ELR (cell line): ENCODE measurements around the gene CHMP4A.
"Not testable (repeated sequence)": the region's sequence is repeated elsewhere in the genome, so short reads cannot be mapped to it uniquely, and the experiment has no call there.

Experiments
- DNase-seq: peaks from one replicate; pipeline ENCODE4 v3.0.0-alpha.2; 2015; ENCODE audit warnings: low read depth

The CHMP4A gene

DNA sequence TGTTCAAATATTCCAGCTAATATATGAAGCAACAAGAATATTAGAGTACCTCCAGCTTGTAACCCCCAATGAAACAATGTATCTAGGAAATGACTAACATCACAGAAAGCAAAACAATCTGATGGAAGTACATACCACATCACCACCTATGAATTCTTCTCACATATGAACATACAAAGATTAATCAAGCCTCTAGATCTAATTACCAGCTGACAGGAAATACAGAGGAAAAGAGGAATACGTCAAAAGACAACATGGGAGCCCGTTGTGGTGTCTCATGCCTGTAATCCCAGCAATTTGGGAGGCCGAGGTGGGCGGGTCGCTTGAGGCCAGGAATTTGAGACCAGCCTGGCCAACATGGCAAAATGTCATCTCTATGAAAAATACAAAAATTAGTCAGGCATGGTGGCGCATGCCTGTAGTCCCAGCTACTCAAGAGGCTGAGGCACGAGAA is 11.4 kb upstream of the CHMP4A start:
- peak; percentile 91 for DNase-seq

DNA sequence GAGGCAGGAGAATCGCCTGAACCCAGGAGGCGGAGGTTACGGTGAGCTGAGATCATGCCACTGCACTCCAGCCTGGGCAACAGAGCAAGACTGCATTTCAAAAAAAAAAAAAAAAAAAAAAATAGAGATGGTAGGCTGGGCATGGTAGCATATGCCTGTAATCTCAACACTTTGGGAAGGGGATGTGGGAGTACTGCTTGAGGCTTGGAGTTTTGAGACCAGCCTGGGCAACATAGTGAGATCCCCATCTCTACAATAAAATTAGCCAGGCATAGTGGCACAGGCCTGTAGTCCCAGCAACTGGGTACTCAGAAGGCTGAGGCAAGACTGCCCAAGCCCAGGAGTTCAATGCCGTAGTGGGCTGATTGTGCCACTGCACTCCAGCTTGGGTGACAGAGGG is 9.7 kb upstream of the CHMP4A start:
- not testable (repeated sequence) for DNase-seq

DNA sequence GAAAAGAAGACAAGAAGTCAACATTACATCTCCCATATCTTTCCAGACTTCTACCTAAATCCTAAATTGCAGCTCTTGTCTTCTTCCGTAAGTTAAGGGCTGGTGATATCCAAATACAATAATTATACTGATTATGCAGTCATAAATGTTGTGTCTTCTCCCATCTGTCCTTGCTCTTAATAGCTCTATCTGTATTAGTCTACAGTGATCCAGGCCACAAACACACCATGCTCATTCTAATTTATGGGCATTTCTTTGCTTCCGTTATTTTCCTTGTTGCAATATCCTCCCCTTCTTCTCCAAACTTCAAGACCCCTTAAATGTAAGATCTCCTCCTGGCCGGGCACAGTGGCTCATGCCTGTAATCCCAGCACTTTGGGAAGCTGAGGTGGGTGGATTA is 6.2 kb upstream of the CHMP4A start:
- DNase-seq = no peak

DNA sequence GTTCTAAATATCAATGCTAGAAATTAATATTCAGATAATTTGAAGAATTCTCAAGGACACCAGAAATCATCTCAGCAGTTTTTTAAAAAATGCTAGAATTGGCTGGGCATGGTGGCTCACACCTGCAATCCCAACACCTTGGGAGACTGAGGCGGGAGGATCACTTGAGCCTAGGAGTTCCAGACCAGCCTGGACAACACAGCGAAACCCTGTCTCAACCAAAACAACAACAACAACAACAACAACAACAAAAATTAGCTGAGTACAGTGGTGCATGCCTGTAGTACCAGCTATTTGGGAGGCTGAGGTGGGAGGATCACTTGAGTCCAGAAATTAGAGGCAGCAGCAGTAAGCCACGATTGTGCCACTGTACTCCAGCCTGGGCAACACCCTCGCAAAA is 5.8 kb upstream of the CHMP4A start:
- no peak for DNase-seq

DNA sequence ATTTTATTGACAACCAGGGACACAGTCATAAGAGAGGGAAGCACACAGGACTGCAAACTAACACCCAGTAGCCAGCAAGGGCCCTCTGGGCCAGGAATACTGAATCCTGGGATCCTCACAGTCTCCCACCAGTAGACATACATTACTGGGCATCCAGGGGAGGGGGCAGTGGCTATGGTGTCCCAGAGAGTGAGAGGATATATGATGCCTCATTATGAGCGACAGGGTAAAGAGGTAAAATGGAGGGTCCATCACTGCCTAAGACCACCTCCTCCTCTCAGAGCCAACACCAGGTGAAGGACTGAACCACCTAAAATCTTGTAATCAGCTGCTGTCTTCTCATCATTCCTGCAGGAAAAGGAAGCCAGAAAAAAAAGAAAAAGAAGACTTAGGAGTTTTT is 3.6 kb upstream of the CHMP4A start:
- not testable (repeated sequence) for DNase-seq

DNA sequence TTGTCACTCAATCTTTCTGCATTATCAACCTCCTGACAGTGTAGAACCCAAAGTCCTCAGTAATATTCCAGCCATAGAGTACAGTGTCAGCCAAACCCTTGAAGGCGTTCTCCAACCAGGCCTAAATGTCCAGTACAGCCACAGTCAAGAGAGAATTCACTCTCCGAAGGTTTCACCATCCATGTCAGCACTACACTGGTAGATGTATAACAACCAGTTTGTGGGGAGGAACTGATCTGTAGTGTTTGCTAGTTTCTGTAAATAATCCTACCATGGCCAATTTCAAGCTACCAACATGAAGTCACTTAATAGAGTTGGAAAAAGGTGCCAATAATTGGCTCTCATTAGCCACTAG is 3.0 kb upstream of the CHMP4A start:
- no peak for DNase-seq

DNA sequence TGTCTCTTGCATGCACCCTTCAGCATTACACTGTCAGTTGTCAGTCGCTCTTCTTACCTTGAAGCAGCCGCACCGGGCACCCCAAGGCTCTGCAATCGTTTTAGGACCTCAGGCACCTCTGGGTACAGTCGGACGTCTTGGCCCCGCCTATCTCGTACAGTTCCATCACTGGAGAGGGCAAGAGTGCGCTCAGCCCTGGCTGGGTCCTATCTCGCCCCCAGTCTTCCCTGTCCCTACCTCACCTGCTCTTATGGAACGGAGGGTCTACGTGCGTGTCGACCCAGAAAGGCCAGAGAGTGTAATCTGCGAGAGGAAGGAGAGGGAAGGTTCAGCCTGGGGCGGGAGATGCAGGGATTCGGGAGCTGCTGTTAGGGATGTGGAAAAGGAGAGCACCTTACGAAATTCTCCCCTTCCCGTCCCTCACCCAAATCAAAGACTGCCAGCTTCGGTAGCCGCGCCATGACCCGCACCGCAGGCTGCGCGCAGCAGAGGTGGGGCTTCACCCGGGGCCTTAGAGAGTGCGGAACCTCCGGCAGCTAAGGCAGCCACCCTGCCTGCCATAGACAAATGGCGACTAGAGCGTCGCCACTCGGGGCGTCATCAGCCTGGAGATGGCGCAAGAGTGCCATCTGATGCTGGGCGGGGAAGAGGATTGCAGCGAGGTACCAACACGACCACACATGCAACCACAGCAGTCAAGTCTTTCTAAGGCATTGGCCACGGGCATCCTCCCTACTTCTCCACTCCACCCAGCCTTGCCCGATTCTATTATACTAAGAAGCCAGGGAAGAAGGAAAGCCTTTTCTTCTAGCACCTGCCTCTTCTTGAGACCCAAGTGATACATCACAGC is 2.4 kb upstream of the CHMP4A start, which contains the start of gene MDP1:
TSS of gene MDP1 (minus strand) at position 572 of the 850 bp plus-strand sequence. CDS start at position 461, 111 bp downstream.
- peak; percentile 84 for DNase-seq

DNA sequence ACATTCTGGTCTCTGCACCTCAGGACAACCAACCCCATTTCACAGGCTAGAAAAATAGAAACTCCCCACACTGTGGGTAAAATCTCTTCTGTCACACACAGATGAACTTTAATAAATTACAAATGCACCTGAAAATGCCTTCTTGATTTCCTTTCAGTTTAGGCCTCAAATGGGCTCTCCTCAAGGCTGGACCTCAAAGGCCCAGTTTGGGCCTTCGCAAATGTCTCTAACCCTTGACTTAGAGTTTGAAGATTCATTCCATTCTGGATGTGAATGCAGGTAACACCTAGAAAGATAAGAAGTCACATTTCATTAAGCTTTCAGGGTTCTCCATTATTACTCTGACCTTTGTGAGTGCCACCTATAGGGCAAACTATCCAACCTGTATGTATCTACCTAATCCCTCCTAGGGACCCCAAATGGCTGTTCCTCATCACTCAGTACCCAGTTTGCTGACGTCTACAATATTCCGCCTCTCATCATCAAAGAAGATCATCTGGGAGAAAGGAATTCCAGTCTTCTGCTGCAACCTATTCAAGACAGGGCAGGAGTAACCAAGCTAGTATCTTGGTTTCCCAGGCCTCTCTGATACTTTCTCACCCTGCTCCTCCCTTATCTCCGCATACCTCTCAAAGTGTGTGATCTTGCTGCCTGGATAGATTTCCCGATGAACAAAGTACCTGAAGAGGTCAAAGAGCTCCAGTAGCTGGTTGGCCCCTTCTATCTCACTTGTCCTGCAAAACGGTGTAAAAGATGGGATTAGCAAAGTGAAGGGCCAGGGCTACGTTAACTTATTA is 776 bp upstream of the CHMP4A start:
- no peak for DNase-seq

DNA sequence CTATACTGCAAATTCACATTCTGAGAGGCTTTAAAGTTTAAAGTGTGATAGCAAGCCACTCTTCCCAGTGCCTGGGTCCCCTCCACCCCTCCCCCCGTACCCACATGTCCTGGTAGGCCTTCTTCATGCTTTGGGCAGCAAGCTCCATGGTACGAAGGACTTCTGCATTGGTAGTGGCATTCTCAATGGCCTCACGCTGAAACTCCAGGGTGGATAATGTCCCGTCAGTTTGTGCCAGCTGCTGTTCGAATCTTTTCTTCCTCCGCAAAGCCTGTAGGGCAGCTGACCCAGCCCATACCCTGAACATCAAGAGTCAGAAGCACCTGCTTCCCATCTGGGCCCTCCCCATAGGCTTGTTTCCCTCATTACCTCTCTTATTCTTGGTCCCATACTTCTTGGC is 2.0 kb downstream of the CHMP4A start:
- no peak for DNase-seq

DNA sequence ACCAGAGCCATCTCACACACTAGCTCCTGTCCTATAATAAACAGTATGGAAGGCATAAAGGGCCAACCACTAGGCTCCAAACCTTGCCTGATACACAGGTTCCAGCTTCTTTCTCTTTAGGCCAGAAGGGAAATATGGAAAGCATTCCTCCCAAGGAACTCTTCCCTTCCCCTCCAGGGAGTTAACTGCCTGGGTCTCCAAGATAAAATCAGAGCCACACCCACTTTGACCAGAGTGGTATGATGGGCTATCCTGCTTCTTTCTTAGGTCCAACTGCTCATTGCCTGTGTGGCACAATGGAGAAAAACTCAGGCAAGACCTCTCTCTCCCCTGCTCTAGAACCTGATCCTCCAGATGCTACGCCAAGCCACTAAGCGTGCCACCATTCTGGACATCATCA is 5.7 kb downstream of the CHMP4A start:
- DNase-seq = no peak

DNA sequence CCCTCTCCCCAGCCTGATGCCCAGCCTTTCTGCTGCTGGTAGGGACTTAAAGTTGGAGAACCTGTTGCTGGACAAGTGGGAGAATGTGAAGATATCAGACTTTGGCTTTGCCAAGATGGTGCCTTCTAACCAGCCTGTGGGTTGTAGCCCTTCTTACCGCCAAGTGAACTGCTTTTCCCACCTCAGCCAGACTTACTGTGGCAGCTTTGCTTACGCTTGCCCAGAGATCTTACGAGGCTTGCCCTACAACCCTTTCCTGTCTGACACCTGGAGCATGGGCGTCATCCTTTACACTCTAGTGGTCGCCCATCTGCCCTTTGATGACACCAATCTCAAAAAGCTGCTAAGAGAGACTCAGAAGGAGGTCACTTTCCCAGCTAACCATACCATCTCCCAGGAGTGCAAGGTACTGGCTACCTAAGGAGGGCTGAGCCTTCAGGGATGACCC is 6.2 kb downstream of the CHMP4A start:
- no peak for DNase-seq

DNA sequence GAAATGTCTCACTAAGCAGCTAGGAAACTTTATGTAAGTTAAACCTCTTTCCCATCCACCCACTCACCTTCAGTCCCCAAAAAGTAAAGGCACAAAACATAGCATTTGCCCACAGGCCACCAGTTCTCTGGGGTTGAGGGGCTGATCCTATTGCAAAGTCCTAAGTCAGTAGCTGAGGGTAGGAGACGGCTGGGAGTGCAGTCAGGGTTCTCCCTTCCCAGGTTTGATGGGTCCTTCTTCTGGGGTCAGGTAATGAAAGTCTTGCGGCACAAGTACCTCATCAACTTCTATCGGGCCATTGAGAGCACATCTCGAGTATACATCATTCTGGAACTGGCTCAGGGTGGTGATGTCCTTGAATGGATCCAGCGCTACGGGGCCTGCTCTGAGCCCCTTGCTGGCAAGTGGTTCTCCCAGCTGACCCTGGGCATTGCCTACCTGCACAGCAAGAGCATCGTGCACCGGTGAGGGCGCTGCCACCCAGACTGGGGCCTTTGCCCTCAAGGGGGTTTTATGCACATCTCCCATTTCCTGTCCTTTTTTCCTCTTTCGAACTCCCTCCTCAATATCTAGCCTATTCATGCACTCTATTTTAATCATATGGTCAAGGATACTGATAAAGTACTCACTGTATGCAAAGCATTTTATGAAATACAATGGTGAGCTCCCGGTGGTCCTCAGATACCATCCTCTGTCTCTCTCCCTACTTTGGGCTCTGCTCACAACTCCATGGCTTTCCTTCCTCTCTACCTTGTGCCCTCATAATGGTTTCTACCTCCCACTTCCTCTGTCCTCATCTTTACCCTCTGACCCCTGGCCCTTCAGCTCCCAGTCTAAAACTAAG is 6.8 kb downstream of the CHMP4A start:
- no peak for DNase-seq

DNA sequence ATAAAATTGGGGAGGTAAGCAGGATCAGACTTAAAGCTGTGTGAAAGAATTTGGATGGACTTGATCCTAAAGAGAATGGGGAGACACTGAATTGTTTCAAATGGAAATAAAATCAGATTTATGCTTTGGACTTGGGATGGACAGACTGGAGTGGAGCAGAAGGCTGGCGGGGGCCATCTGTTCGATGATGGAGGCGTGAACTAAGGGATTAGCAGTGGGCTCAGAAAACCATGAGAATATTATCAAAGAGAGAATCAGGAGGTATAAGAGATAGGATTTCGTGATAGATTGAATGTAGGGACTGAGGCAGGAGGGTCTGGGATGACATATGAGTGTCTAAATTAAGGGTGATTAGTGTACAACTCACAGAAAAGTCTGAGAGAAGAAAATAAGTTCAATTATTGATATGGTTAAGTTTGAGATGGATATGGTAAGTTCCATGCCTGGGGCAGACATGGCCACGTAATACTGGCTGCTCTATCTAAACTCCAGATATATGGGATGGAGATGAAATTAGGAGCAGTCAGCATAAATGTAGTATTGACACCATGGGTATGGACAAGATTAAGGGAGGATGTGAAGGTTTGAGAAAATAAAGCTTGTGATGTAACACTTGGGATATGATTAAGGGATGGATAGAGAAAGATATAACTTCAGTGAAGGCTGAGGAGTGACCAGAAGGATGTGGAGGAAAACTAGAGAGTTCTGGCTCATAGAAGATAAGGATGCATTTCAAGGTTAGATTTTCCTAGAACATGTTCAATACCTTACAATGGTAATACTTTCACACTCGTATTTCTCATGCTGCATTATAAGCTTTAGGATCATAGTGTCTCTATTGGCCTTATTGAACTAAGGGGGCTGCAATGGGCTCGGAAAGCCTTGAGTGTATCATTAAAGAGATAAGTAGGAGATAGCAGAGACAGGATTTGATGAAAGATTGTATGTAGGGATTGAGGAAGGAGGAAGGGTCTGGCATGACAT is 8.8 kb downstream of the CHMP4A start:
- no peak for DNase-seq

DNA sequence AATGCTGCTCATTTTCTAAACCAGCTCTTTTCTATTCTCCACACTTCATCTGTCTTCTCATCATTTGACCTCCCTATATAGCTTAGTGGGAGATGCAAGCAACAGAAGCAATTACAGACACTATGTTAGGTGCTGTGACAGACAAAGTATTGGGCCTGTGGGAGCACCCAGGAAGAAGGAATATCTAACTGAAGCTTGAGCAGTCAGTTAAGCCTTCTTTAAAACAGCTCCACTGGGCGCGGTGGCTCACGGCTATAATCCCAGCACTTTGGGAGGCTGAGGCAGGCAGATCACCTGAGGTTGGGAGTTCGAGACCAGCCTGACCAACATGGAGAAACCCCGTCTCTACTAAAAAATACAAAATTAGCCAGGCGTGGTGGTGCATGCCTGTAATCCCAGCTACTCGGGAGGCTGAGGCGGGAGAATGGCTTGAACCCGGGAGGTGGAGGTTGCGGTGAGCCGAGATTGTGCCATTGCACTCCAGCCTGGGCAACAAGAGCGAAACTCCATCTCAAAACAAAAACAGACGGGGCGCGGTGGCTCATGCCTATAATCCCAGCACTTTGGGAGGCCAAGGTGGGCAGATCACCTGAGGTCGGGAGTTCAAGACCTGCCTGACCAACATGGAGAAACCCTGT is 9.9 kb downstream of the CHMP4A start:
- DNase-seq = not testable (repeated sequence)

DNA sequence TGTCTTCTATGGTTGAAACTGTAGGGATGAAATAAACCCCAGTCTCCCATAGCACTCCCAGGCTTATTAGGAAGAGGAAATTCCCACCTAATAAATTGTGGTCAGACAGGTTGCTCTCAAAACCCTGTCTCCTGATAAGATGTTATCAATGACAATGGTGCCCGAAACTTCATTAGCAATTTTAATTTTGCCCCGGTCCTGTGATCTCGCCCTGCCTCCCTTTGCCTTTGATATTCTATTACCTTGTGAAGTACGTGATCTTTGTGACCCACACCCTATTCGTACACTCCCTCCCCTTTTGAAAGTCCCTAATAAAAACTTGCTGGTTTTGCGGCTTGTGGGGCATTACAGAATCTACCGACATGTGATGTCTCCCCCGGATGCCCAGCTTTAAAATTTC is 10.8 kb downstream of the CHMP4A start:
- not testable (repeated sequence) for DNase-seq

DNA sequence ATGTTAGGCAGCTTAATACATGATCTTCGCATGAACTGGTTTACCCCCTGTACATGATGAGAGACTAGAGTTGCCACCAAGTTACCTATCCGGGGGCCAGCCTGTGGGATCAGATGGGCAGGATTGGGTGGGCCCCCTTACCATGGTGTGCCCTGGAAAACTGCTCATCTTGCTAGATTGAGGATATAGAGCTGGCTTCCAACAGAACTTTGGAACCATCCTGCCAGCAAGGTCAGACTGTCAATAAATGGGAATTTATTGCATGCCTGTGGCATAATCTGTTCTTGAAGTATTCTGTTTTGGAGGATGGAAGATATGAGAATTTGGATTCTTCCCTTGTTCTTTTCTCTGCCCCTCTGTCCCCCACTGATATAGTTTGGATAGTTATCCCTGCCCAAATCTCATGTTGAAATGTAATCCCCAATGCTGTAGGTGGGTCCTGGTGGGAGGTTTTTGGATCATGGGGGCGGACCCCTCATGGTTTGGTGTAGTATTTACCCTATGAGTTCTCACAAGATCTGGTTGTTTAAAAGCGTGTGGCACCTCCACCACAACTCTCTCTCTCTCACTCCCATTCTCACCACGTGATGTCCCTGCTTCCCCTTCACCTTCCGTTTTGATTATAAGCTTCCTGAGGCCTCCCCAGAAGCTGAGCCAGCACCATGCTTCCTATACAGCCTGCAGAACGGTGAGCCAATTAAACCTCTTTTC is 14.3 kb downstream of the CHMP4A start:
- DNase-seq = no peak

DNA sequence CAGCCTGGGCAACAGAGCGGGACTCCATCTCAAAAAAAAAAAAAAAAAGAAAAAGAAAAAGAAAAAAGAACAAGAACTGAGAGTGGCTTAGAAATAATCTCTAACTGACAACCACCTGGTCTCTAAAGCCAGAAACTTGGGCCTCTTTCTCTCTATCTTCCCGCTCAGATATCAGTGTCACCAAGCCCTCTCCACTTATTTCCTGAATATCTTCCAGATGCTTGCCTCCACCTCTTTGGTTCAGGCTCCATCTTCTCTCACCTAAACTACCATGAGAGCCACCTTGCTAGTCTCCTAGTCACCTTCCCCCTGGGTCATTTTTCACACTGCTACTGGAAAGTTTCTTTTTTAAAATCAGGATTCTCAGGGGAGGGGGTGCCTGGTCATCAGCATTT is 16.2 kb downstream of the CHMP4A start:
- no peak for DNase-seq

DNA sequence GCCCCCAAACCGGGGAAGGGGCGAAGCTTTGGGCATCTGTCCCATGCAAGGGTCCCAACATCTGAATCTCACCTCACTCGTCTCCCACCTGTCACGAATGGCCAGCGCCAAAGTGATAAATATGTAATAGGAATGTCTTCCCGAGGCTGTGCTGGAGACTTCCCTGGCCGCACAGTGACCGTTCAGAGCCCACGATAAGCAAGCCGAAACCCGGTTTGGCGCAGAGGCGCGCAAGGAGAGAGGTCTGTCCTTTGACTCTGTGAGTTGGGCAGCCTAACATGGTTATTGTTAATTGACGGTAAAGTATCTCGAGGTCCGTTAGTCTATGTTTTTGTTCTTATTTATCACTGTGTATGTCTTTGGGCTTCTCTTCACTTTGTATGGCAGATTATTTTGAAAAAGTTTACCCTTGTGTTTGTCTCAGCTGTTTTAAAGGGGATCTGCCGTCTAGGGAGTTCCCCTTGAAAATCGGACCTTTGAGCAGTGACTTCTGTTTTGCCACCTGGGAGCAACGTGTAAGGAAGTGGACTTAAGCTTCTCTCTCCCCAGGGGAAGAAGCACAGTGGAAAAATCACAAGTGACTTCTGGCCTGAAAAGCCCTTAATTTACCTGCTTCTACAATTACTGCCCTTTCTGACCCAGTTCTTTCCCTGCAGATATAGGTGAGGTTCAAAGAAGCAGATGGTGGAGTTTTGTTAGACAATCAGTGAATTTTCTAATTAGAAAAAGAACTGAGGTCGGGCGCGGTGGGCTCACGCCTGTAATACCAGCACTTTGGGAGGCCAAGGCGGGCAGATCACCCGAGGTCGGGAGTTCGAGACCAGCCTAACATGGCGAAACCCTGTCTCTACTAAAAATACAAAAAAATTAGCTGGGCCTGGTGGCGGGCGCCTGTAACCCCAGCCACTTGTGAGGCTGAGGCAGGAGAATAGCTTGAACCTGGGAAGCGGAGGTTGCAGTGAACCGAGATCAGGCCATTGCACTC is 16.9 kb downstream of the CHMP4A start:
- DNase-seq = peak; percentile 42
